VCaP (cell line): ENCODE measurements around the gene METTL2B.

Experiments
- H3K27ac ChIP-seq: fragments of 450-650 bp; 2 replicates; pipeline ENCODE4 v1.5.1; 2017
- CTCF ChIP-seq: fragments of 450-650 bp; conservative IDR thresholded peaks from 2 replicates; pipeline ENCODE4 v1.5.1; 2017; ENCODE audit warnings: mild to moderate bottlenecking, moderate library complexity

Gene METTL2B

GRCh38 chr7:128437426-128438332 lies 38.9 kb upstream of the METTL2B start:
- H3K27ac ChIP-seq: no peak overlapping the region
- no peak for TF ChIP-seq CTCF

- H3K27ac ChIP-seq: no peak overlapping the region
- no peak for TF ChIP-seq CTCF
Measured at GRCh38 chr7:128442356-128442755, 34.2 kb upstream of the METTL2B start.

GRCh38 chr7:128443831-128444600 lies 32.5 kb upstream of the METTL2B start:
- TF ChIP-seq CTCF: no peak
- H3K27ac ChIP-seq: no peak overlapping the region; the same call in 1 of the 2 replicates

GRCh38 chr7:128446306-128446705 lies 30.2 kb upstream of the METTL2B start:
- no peak for TF ChIP-seq CTCF
- H3K27ac ChIP-seq: no peak overlapping the region

GRCh38 chr7:128447941-128448564 lies 28.5 kb upstream of the METTL2B start:
- no peak overlapping the region for H3K27ac ChIP-seq
- TF ChIP-seq CTCF: no peak

GRCh38 chr7:128448751-128449302 lies 27.7 kb upstream of the METTL2B start:
- no peak for TF ChIP-seq CTCF
- H3K27ac ChIP-seq: no peak overlapping the region

GRCh38 chr7:128450409-128450808 lies 26.1 kb upstream of the METTL2B start:
- H3K27ac ChIP-seq: no peak overlapping the region
- TF ChIP-seq CTCF: no peak
